Measurements from ENCODE around the gene ARHGEF1. TPM values are rescaled to one million over a fixed set of nuclear protein-coding genes. Genes with fewer than 3 reads are reported as not detected.

The ARHGEF1 gene
- total RNA-seq, 1 experiment from 2014 or later, result 50.8 TPM

DNA sequence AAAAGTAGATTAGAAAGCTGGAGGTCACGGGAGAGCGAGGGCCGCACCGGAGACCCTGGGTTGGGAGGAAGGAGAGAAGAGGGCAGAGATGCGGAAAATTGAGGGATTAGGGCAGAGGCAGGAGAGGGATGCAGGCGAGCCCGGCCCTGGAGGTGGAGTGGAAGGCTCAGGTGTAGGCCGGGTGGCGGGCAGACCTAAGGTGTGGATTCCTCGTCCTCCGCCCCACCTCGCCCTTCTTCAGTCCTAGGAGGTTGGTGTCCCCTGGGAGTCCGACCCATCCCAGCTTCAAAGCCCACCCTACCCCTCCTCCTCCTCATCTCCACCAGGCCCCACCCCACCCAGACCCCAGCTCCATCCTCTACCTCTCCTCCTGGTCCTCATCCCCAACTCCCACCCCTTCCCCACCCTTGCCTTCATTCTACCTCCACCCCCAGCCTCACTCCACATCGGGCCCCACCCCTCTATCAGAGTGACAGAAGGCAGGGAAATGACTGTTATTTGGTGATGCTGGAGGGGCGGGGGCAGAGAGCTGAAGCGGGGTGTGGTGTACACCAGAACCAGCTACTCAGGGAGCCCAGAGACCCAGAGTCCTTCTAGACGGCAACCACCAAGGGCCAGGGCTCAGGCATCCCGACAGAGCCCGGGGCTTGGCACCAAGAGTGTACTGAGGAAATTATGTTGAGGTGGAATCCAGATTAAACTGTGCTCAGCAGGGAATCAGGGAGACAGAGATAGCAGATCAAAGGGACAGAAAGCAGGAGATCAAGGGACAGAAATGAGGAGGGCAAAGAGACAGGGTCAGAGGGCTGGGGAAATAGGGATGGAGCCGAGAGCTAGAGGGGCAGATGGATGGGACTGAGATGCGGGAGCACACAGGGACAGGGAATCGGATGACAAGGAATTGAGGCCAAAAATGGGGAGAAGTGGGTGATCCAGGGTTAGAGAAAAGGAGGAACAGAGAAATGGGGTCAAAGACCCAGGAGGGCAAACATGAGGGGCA, 38.9 kb downstream of the ARHGEF1 start:
- TF ChIP-seq, protein P1, sequence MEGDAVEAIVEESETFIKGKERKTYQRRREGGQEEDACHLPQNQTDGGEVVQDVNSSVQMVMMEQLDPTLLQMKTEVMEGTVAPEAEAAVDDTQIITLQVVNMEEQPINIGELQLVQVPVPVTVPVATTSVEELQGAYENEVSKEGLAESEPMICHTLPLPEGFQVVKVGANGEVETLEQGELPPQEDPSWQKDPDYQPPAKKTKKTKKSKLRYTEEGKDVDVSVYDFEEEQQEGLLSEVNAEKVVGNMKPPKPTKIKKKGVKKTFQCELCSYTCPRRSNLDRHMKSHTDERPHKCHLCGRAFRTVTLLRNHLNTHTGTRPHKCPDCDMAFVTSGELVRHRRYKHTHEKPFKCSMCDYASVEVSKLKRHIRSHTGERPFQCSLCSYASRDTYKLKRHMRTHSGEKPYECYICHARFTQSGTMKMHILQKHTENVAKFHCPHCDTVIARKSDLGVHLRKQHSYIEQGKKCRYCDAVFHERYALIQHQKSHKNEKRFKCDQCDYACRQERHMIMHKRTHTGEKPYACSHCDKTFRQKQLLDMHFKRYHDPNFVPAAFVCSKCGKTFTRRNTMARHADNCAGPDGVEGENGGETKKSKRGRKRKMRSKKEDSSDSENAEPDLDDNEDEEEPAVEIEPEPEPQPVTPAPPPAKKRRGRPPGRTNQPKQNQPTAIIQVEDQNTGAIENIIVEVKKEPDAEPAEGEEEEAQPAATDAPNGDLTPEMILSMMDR (conservative IDR thresholded peaks at IDR 0.05; ENCODE audit: low read depth, low read length), result no peak
- TF ChIP-seq EZH2phosphoT487 (IDR thresholded peaks at IDR 0.05; ENCODE audit: borderline replicate concordance, low read length), result no peak
- no peak for TF ChIP-seq EZH2 (IDR thresholded peaks at IDR 0.05; ENCODE audit: low read length, unreplicated experiment)
- no peaks in the 10 kb centered on the region for H3F3A ChIP-seq (ENCODE audit: low read length, unreplicated experiment)
- no peak for DNase-seq
- H3K27ac ChIP-seq (ENCODE audit: low read length), result no peak overlapping the region
- H3K4me1 ChIP-seq (ENCODE audit: insufficient read depth, low read length), result no peaks in the 10 kb centered on the region
- ChIA-PET CTCF (no interaction called here), POLR2A (ENCODE audit: unreplicated experiment) (no interaction called here)
- H3K9me3 ChIP-seq (ENCODE audit: low read length), result no peaks in the 10 kb centered on the region
- no peak overlapping the region for H3K9ac ChIP-seq (ENCODE audit: low read length)
- H3K27me3 ChIP-seq (ENCODE audit: low read length), result peaks cover 6% of the 10 kb centered on the region; the same call in 1 of the 2 replicates
- no peaks in the 10 kb centered on the region for H4K20me1 ChIP-seq (ENCODE audit: low read length)
- no peak overlapping the region for H3K4me3 ChIP-seq (ENCODE audit: low read length)
- no peaks in the 10 kb centered on the region for H3K79me2 ChIP-seq (ENCODE audit: low read length)
- no peaks in the 10 kb centered on the region for H3K36me3 ChIP-seq (ENCODE audit: low read depth, low read length)
- H2AFZ ChIP-seq (ENCODE audit: low read length), result no peak overlapping the region
- H3K4me2 ChIP-seq (ENCODE audit: low read length), result no peak overlapping the region
- H3K9me2 ChIP-seq (replicated peaks; ENCODE audit: low read length), result no peaks in the 10 kb centered on the region
- intact Hi-C loops (cut with micrococcal nuclease), result no loop called here
- no peak for ATAC-seq
- no TSS peak for BruUV-seq (replicated peaks)

DNA sequence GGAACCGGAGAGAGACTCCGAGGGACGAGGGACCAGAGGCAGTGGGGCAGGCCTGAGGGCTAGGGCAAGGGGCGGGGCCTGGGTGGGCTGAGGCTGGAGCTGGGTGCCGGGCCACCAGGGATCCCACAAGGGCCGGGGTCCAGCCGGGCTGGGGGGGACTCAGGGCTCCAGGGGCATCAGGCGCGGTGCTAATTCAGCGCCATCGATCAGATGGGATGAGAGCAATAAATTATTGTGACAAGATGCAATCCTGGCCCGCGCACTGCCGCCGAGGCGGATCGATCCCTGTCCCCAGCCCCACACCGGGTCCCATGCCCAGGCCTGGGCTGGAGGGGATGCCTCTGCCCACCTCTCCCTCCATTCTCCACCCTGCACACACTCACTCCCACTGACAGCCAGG, 39.6 kb downstream of the ARHGEF1 start:
- no peaks in the 10 kb centered on the region for H3F3A ChIP-seq (ENCODE audit: low read length, unreplicated experiment)
- no peaks in the 10 kb centered on the region for H3K9me3 ChIP-seq (ENCODE audit: low read length)
- no peaks in the 10 kb centered on the region for H3K36me3 ChIP-seq (ENCODE audit: low read depth, low read length)
- no peak for TF ChIP-seq EZH2 (IDR thresholded peaks at IDR 0.05; ENCODE audit: low read length, unreplicated experiment)
- TF ChIP-seq EZH2phosphoT487 (IDR thresholded peaks at IDR 0.05; ENCODE audit: borderline replicate concordance, low read length), result no peak
- TF ChIP-seq, protein P1 (conservative IDR thresholded peaks at IDR 0.05; ENCODE audit: low read depth, low read length), result no peak
- no TSS peak for BruUV-seq (replicated peaks)
- ChIA-PET POLR2A (ENCODE audit: unreplicated experiment) (no interaction called here), CTCF (no interaction called here)
- intact Hi-C loops (cut with micrococcal nuclease), result no loop called here
- no peaks in the 10 kb centered on the region for H4K20me1 ChIP-seq (ENCODE audit: low read length)
- no peak overlapping the region for H3K9ac ChIP-seq (ENCODE audit: low read length)
- no peak overlapping the region for H3K4me3 ChIP-seq (ENCODE audit: low read length)
- DNase-seq (no peak), ATAC-seq (no peak)
- H3K9me2 ChIP-seq (replicated peaks; ENCODE audit: low read length), result no peaks in the 10 kb centered on the region
- peaks cover 6% of the 10 kb centered on the region; the same call in 1 of the 2 replicates for H3K27me3 ChIP-seq (ENCODE audit: low read length)
- H3K4me2 ChIP-seq (ENCODE audit: low read length), result no peak overlapping the region
- no peaks in the 10 kb centered on the region for H3K79me2 ChIP-seq (ENCODE audit: low read length)
- no peak overlapping the region for H3K27ac ChIP-seq (ENCODE audit: low read length)
- no peaks in the 10 kb centered on the region for H3K4me1 ChIP-seq (ENCODE audit: insufficient read depth, low read length)
- H2AFZ ChIP-seq (ENCODE audit: low read length), result no peak overlapping the region
